Measurements from ENCODE around the gene NLRP11.
"Not testable (repeated sequence)": the region's sequence is repeated elsewhere in the genome, so short reads cannot be mapped to it uniquely, and the experiment has no call there.

Gene NLRP11

DNA sequence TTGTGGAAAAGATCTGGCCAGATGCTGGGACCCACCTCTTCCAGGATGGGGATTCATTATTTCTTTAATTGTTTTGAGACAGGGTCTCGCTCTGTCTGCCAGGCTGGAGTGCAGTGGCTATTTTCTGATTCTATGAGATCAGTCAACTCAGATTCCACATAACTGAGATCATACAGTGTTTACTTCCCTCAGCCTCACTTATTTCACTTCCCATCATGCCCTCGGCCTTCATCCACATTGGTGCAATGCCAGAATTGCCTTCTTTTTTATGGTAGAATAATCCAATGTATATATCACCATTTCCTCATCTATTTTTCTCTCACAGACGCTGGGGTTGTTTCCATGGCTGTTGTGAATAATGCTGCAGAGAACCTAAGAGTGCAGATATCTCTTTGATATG is 62.2 kb downstream of the NLRP11 start:
- DNase-seq = not testable (repeated sequence)

DNA sequence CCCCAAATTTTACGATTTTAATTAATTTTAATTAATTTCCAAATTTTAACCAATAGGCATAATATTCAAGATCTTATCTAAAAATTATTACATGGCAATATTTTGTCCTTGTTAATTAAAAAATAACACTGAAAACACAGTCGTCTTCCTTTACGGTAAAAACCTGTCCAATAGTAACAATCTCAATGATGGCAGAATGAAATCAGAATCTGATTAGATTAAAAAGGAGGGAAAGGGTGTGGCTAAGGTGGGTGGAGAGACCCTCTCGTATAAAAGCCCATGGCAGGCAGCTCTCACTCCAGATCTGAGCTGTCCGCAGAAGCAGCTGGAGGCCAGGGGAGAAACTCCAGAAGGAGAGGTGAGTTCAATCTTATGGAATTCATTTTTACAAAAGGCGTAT is 63.0 kb downstream of the NLRP11 start, which contains the start of gene RFPL4AL1:
RFPL4AL1 (plus strand) TSS at position 301 of the 400 bp plus-strand sequence. CDS start 2,687 bp downstream, outside the sequence.
- DNase-seq = not testable (repeated sequence)

DNA sequence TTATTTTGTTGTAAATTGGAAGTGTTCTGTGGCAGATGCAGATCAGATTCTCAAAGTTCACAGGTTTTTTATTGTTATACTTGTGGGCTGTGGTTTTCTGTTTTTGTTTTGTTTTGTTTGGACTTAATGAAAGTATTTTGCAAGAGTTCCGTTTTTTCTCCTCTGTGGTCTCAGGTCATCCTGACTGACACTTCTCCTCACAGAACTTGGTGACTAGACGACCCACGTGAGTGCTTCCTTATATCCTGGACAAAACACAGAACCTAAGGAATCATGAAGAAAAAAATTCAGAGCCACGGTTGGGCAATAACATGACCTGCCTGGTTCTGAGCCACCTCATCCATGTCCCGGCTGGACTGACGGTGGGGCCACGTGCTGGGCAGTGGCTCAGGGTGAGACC is 65.3 kb downstream of the NLRP11 start:
- DNase-seq = no peak

DNA sequence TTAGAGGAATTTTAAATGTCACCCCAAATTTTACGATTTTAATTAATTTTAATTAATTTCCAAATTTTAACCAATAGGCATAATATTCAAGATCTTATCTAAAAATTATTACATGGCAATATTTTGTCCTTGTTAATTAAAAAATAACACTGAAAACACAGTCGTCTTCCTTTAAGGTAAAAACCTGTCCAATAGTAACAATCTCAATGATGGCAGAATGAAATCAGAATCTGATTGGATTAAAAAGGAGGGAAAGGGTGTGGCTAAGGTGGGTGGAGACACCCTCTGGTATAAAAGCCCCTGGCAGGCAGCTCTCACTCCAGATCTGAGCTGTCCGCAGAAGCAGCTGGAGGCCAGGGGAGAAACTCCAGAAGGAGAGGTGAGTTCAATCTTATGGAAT is 73.0 kb downstream of the NLRP11 start, which contains the start of gene RFPL4A:
RFPL4A (plus strand) TSS at position 301 of the 400 bp plus-strand sequence. CDS start 2,704 bp downstream, outside the sequence.
- DNase-seq = not testable (repeated sequence)

DNA sequence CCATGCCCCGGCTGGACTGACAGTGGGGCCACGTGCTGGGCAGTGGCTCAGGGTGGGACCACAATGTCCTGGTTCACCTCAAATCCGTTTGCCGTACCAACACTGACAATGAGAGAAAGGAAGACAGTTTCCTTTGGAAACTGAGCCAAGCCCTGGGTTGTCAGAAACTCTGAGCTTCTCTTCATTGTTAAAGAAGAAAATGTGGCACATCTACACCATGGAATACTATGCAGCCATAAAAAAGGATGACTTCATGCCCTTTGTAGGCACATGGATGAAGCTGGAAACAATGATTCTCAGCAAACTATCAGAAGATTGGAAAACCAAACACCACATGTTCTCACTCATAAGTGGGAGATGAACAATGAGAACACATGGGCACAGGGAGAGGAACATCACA is 75.0 kb downstream of the NLRP11 start:
- DNase-seq = not testable (repeated sequence)

DNA sequence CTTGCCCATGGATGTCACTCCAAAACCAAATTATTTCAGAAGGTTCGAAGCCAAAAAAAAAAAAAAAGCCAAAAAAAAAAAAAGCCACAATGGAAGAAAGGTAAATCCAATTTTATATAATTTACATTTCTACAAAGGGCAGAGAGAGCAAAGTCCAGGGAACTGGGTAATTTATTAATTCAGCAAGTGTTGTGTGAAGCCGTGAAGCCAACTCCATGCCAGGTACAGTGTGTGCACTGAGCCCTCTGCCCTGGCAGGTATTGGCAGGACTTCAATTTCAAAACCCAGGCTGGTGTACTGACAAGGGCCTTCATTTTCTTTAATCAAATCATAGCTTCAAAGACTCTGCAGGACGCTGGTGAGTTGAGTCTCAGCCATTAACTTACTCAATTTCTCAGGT is 78.4 kb downstream of the NLRP11 start:
- no peak for DNase-seq

DNA sequence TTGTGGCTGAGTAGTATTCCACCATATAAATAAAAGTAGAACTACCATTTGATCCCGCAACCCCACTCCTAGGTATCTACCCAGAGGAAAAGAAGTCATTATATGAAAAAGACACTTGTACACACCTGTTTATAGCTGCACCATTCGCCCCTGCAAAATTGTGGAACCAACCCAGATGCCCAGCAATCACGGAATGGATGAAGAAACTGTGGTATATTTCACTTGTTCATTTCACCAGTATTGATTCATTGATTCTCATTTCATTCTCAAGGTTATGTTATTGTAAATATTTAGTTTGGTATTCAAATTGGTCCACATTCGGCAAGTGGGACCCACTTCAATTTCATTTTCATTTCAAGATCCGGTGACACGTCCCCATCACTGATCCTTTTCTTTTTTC is 81.1 kb downstream of the NLRP11 start:
- DNase-seq = no peak

DNA sequence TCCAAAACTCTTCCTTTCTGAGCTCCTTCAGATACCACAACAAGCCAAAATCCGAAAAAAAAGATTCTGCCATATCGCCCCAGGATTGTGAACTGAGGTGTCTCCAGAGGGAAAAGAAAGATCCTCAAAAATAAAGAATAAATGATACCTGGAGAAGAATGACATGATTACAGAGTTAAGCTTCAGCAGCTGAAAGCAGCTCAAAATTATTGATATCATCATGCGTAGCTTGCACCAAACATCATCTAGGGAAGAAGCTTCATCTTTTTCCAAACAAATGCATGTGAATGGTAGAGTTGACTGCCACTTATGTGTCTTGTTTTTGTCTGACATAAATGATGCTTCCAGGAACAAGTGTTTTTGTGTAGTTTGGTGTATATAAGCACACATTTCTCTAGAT is 93.5 kb downstream of the NLRP11 start, which contains the start of gene NLRP9:
NLRP9 (minus strand) TSS at position 101 of the 400 bp plus-strand sequence; CDS start at position 73, 28 bp downstream.
- DNase-seq = no peak

Measured in CD4-positive, alpha-beta T cell treated with Interleukin-4 for 1 hour (primary cell).